ENCODE data around the gene PRKCA.

GRCh38 chr17:66435182-66435581 lies 132.8 kb downstream of the PRKCA start:
- TF ChIP-seq POLR2A (IDR thresholded peaks at IDR 0.05; ENCODE audit: low read length) = no peak
- TF ChIP-seq GATA1 (IDR thresholded peaks at IDR 0.05; ENCODE audit: low read depth, low read length) = no peak

Measured in erythroblast (primary cell).